A549 treated with AZD9567 at 1 μM for 4 hours (cell line): ENCODE measurements around the gene CACNA2D1. TPM values are rescaled to one million over a fixed set of nuclear protein-coding genes. Genes with fewer than 3 reads are reported as not detected.

ENCODE experiments used
- total RNA-seq: library from RNA; stranded (reverse); fragments of 200-300 nt; extraction: Qiagen RNA extraction; gene quantifications from 5 replicates; pipeline ENCODE4 v1.2.3, GENCODE V29; 2022; ENCODE audit not compliant: insufficient read depth

Gene CACNA2D1
- 5.4 to 16.8 TPM (median 8.2 TPM) in 5 replicates for total RNA-seq

GRCh38 chr7:82443547-82444219 is at the start of gene CACNA2D1:
Gene CACNA2D1 (minus strand): TSS chr7:82443777.

